Epithelial cell of proximal tubule (primary cell): ENCODE results near the gene BAIAP3. TPM values are rescaled to one million over a fixed set of nuclear protein-coding genes. Genes with fewer than 3 reads are reported as not detected.

ENCODE experiments used
- DNase-seq: peaks from one replicate; pipeline ENCODE4 v3.0.0-alpha.2; 2011; ENCODE audit warnings: low read depth
- H3K4me3 ChIP-seq: 2 replicates; pipeline ENCODE4 v1.5.1; 2011; ENCODE audit warnings: low read depth, mild to moderate bottlenecking, low read length
- total RNA-seq: library from RNA; depleted of rRNA; stranded (reverse); fragments of >200 nt; gene quantifications from 2 replicates; pipeline ENCODE4 v1.2.3, GENCODE V29; 2015
- TF ChIP-seq, protein P1 (sequence below): conservative IDR thresholded peaks from 2 replicates; pipeline ENCODE4 v1.5.1; 2012; ENCODE audit warnings: low read depth, mild to moderate bottlenecking, low read length

The BAIAP3 gene, protein sequence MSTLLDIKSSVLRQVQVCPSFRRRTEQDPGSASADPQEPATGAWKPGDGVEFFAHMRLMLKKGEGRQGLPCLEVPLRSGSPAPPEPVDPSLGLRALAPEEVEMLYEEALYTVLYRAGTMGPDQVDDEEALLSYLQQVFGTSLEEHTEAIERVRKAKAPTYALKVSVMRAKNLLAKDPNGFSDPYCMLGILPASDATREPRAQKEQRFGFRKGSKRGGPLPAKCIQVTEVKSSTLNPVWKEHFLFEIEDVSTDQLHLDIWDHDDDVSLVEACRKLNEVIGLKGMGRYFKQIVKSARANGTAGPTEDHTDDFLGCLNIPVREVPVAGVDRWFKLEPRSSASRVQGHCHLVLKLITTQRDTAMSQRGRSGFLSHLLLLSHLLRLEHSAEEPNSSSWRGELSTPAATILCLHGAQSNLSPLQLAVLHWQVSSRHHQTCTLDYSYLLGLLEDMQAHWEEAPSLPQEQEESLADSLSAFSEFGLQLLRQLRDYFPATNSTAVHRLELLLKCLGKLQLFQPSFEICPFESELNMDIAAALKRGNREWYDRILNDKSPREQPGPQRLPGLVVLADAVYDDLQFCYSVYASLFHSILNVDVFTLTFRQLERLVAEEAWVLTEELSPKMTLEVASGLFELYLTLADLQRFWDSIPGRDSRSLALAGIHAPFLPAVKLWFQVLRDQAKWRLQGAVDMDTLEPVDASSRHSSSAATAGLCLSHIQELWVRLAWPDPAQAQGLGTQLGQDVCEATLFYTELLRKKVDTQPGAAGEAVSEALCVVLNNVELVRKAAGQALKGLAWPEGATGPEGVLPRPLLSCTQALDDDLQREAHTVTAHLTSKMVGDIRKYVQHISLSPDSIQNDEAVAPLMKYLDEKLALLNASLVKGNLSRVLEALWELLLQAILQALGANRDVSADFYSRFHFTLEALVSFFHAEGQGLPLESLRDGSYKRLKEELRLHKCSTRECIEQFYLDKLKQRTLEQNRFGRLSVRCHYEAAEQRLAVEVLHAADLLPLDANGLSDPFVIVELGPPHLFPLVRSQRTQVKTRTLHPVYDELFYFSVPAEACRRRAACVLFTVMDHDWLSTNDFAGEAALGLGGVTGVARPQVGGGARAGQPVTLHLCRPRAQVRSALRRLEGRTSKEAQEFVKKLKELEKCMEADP
- 1.5 and 3.9 TPM in 2 replicates for total RNA-seq

DNA sequence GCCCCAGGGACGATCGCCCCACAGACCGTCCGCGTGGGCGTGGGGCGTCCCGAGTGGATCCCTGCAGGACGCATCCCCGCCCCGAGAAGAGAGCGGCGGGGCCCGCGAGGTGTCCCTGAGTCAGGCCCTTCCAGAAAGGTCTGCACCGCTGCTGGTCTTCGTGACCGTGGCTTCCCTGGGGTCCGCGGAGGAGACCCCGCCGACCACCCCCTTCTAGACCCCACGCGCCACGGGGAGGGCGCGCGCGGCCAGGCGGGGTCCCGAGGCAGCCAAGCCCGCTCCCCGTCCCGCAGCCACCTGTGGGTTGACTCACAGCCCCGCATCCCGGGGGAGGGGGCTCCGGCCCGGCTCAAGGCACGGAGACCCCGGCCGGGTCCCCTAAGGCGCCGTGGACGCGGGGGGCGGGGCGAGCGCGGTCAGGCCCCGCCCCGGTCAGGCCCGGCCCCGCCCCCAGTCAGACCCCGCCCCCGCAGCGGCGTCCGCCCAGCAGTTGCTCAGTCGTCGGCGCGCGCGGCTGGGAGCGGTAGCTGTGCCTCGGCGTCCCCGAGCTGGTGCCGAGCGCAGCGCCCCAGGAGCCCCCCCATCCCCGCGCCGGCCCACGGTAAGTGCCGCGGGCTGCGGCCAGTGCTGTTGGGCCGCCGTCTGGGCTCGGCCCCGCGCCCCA lies at the start of gene BAIAP3:
BAIAP3 (plus strand) TSS at position 497 of the 664 bp plus-strand sequence. CDS start 4,905 bp downstream, outside the sequence.
- H3K4me3 ChIP-seq = peak within 1 kb of the TSS; percentile 54
- TF ChIP-seq, protein P1, sequence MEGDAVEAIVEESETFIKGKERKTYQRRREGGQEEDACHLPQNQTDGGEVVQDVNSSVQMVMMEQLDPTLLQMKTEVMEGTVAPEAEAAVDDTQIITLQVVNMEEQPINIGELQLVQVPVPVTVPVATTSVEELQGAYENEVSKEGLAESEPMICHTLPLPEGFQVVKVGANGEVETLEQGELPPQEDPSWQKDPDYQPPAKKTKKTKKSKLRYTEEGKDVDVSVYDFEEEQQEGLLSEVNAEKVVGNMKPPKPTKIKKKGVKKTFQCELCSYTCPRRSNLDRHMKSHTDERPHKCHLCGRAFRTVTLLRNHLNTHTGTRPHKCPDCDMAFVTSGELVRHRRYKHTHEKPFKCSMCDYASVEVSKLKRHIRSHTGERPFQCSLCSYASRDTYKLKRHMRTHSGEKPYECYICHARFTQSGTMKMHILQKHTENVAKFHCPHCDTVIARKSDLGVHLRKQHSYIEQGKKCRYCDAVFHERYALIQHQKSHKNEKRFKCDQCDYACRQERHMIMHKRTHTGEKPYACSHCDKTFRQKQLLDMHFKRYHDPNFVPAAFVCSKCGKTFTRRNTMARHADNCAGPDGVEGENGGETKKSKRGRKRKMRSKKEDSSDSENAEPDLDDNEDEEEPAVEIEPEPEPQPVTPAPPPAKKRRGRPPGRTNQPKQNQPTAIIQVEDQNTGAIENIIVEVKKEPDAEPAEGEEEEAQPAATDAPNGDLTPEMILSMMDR = no peak
- DNase-seq = no peak

DNA sequence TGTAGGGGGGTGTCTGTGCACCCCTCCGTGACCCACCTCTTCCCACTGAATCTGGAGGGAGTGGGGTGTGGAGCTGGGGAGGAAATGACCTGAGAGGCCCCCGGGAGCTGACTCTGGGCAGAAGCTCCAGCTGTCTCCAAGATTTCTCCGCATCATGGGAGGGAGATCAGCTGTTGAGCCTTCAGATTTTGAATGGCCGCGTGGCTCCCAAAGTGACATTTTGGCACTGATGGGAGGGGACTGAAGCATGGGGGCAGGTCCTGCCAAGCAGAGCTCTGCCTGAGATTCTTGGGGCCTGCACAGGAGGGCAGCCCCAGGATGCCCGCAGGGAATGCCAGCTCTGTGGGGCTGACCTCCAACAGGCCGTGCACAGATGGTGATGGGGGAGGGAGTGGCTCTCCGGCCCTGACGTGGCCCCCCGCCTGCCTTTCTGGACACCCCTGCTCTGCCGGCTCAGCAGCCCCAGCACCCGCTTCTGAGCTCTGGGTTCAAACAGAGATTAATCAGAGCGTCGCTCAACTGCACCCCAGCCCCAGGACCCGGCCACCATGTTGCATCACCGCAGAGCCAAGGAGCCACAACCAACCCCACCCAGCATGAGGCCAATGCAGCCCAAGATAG lies 49.3 kb upstream of the BAIAP3 start:
- no peak overlapping the region for H3K4me3 ChIP-seq
- DNase-seq = no peak
- TF ChIP-seq, protein P1 = no peak

DNA sequence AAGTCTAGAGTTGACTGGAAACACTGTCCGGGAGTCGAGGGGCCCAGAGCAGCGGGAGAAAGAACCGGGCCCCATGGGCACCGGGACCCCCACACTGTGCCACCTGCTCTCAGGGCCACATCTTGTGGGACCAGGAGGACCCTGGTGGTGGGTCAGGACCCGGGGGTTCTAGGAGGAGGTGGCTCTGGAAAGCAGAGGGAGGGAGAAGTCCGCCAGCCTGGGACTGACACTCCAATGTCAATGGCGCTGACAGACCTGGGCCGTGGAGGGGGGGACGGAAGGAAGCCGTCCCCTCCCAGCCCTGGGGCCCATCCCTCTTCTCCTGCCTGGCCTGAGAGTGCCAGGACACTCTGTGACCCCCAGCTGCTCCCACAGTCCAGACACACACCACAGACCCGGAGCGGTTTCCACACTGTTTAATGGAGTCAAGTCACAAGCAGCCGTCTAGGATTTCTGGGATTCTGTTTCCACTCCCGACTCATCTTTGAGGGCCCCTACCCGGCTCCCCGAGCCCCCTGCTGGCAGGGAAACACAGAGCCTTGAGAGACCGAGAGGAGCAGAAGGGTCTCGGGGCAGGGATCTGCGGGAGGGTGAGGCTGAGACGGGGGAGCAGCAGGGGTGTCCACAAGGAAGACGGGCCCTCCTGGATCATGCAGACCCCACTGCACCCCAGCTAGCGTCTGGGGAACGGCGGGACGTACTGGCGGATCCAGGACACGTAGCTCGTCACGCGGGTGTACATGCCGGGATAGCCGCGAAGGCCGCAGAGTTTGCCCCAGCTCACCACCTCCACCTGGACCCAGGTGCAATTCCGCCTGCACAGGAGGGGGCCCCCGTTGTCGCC lies 47.6 kb upstream of the BAIAP3 start:
- TF ChIP-seq, protein P1 = peak; percentile 20
- DNase-seq = no peak
- no peak overlapping the region for H3K4me3 ChIP-seq

DNA sequence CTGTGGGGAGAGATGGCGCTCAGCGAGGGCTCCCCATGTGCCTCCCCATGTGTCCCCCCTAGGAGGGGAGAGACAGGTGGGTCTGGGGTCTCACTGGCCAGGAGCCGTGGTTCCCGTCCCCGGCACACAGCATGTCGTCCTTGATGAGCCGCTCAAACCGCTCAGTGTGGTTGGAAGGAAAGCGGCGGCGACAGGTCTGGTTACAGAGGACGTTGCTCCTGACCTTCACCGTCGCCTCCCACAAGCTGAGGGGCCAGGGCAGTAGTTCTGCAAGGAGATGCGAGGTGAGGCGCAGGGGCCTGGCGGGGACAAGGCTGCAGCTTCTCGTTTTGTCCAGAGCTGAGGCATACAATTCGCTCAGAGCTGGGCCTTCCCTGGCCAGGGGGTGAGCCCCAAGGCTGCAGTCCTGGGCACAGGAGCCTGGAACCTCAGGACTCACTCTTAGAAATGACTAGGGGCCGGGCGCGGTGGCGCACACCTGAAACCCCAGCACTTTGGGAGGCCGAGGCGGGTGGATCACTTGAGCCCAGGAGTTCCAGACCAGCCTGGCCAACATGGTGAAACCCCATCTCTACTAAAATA lies 46.8 kb upstream of the BAIAP3 start:
- TF ChIP-seq, protein P1 = no peak
- no peak for DNase-seq
- H3K4me3 ChIP-seq = no peak overlapping the region

DNA sequence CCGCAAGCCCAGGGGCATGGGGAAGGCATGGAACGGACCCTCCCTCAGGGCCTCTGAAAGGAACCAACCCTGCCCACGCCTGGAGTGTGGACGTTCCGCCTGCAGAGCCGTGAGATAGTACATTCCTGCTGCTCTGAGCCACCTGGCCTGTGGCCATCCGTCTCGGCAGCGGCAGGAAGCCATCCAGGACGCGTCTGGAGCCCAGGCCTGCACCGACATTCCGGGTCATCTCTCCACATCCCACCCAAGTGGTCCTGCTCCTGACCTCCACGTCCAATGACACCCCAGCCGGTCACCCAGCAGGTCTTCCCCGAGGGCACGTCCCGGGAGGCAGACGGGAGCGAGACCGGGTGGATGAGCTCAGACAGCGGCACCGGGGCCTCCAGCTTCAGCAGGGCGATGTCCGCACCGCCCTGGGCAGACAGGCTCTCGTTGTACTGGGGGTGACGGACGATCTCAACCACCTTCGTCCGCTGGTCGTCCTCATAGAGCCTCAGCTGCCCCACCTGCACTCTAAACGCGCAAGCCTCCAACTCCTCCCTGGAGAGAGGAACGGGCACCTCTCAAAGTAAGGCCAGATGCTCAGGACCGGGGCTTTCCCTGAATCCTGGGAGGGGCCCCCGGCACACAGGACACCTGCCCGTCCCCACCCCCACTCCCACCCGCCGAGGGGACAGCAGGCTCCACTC lies 45.3 kb upstream of the BAIAP3 start:
- TF ChIP-seq, protein P1 = no peak
- DNase-seq = no peak
- H3K4me3 ChIP-seq = no peak overlapping the region
